Measurements from ENCODE around the gene TTC7B. TPM values are rescaled to one million over a fixed set of nuclear protein-coding genes. Genes with fewer than 3 reads are reported as not detected.

The TTC7B gene
- total and polyA plus RNA-seq, 2 of the 8 experiments (the other 6 are each of a cell fraction or from before 2014, with no cell fraction given) = 23.7 to 34.0 TPM

- no peak overlapping the region for H3K4me2 ChIP-seq (ENCODE audit: insufficient read depth in 1 of 2, low read depth in 2 of 2, low read length in 2 of 2)
- 82% methylated on average over 5 of the region's 5 CpGs; no CpG with 5 or more reads in 1 of the 2 experiments for WGBS, 2 experiments (ENCODE audit: extremely low coverage in 1 of 2, insufficient coverage in 1 of 2, insufficient read length in 1 of 2, insufficient replicate concordance in 2 of 2, low coverage in 1 of 2, low lambda C conversion rate in 2 of 2, missing lambda C conversion rate in 1 of 2)
- no peak overlapping the region for H3K14ac ChIP-seq (ENCODE audit: insufficient read length)
- H3K4me1 ChIP-seq (replicated peaks in 1 of 4; ENCODE audit: control insufficient read depth in 3 of 4, insufficient read depth in 4 of 4, low read length in 3 of 4) = peaks cover 0 to 11% (median 3%) of the 10 kb centered on the region in 4 experiments; a peak in 6 of 7 replicates
- H3K9me3 ChIP-seq (ENCODE audit: insufficient read depth in 2 of 2, low read depth in 1 of 2, low read length in 1 of 2) = no peaks in the 10 kb centered on the region
- no peak overlapping the region for H2BK12ac ChIP-seq (ENCODE audit: low read depth, low read length)
- CTCF ChIA-PET (ENCODE audit: partially characterized antibody) = interaction anchor here (0.7 to 1.4 kb wide), 3 partner anchors 11 to 88 kb away, joined by 3 read pairs; no protein-coding TSS in a partner anchor
- no peak overlapping the region for H2BK20ac ChIP-seq (ENCODE audit: low read length)
- H2AFZ ChIP-seq (ENCODE audit: low read length) = no peak overlapping the region
- H3K27ac ChIP-seq (ENCODE audit: low read depth, low read length) = no peak overlapping the region
- H3K23ac ChIP-seq (ENCODE audit: insufficient read length) = no peak overlapping the region
- no peak overlapping the region for H3K56ac ChIP-seq (replicated peaks; ENCODE audit: insufficient read length, low read depth, low read length)
- H4K91ac ChIP-seq (replicated peaks; ENCODE audit: insufficient read length, low read length) = no peak overlapping the region
- FAIRE-seq (no peak), DNase-seq (ENCODE audit: low read depth in 1 of 2, low spot score in 2 of 2) (no peak)
- no peak overlapping the region for H2BK120ac ChIP-seq (replicated peaks; ENCODE audit: low read depth, low read length)
- no peak overlapping the region for H2AK5ac ChIP-seq (ENCODE audit: low read depth, low read length)
- no peak overlapping the region for H4K8ac ChIP-seq (ENCODE audit: extremely low read depth, insufficient read depth, low read length)
- H2BK15ac ChIP-seq (ENCODE audit: low read length) = no peak overlapping the region
- H3K18ac ChIP-seq (ENCODE audit: extremely low read depth, low read length) = no peak overlapping the region
- no peaks in the 10 kb centered on the region for H4K20me1 ChIP-seq (replicated peaks in 1 of 2; ENCODE audit: control insufficient read depth in 1 of 2, insufficient read depth in 2 of 2, low read length in 2 of 2)
- POLR2A ChIA-PET (ENCODE audit: partially characterized antibody) = no interaction called here
- no peak overlapping the region for H3K9ac ChIP-seq (replicated peaks in 1 of 4; ENCODE audit: extremely low read depth in 1 of 4, low read depth in 3 of 4, low read length in 3 of 4)
- no peak overlapping the region for H2BK5ac ChIP-seq (ENCODE audit: low read depth, low read length)
- no peak overlapping the region for H3K4ac ChIP-seq (replicated peaks; ENCODE audit: insufficient read length, low read depth, low read length)
- no peaks in the 10 kb centered on the region for H3K27me3 ChIP-seq (replicated peaks in 1 of 4; ENCODE audit: control insufficient read depth in 3 of 4, extremely low read depth in 1 of 4, insufficient read depth in 3 of 4, low read length in 3 of 4)
- H3K4me3 ChIP-seq (ENCODE audit: extremely low read depth in 1 of 4, insufficient read depth in 2 of 4, low read depth in 3 of 4, low read length in 4 of 4) = no peak overlapping the region
- no peaks in the 10 kb centered on the region for H3K36me3 ChIP-seq (ENCODE audit: control insufficient read depth in 2 of 4, insufficient read depth in 4 of 4, low read length in 3 of 4)
- H3K79me1 ChIP-seq (ENCODE audit: low read depth, low read length) = no peaks in the 10 kb centered on the region
- no peaks in the 10 kb centered on the region; the same call in 1 of the 2 replicates for H3K23me2 ChIP-seq (ENCODE audit: low read depth, low read length)
- no peak overlapping the region for H4K5ac ChIP-seq (ENCODE audit: insufficient read length, low read depth, low read length)
- H3K79me2 ChIP-seq (ENCODE audit: control insufficient read depth in 1 of 2, insufficient read depth in 2 of 2, low read length in 2 of 2) = no peaks in the 10 kb centered on the region
- no peak for TF ChIP-seq GTF2F1 (IDR thresholded peaks at IDR 0.05; ENCODE audit: borderline replicate concordance, low read depth, low read length)
Measured at GRCh38 chr14:90651271-90651804, 164.9 kb downstream of the TTC7B start.
